ENCODE results near the gene FRMD4A. TPM values are rescaled to one million over a fixed set of nuclear protein-coding genes. Genes with fewer than 3 reads are reported as not detected.

Gene FRMD4A
- total and polyA plus RNA-seq, 11 donors: 12.2 to 58.1 (median 28.1) TPM

DNA sequence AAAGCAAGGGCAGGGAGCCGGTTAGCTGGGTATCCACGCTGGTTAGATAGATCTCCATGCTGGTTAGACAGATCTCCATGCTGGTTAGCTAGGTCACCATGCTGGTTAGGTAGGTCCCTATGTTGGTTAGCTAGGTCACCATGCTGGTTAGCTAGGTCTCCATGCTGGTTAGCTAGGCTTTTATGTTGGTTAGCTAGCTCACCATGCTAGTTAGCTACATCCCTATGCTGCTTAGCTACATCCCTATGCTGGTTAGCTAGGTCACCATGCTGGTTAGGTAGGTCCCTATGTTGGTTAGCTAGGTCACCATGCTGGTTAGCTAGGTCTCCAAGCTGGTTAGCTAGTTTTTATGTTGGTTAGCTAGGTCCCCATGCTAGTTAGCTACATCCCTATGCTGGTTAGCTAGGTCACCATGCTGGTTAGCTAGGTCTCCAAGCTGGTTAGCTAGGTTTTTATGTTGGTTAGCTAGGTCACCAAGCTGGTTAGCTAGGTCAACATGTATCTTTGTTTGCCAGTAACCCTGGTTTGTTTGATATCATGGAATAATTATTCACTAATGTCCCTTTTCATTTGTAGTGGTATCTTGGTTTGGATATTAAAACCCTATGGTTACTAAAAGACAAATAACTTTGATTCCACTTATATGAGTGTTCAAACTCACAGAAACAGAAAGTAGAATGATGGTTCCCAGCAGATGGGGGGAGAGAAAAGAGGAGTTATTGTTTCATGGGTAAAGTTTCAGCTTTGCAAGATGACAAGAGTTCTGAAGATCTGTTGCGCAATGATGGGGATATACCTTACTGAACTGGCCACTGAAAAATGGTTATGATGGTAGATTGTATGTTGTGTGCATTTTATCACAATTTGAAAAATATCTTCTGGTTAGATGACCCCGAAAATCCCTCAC lies 607.7 kb downstream of the FRMD4A start:
- Histone ChIP-seq H3K4me3 (no peak overlapping the region), H3K36me3 (peaks cover 0 to 13% (median 0%) of the 10 kb centered on the region in 9 donors), H3K4me1 (peaks cover 0 to 32% (median 17%) of the 10 kb centered on the region in 12 donors), H3K27ac (no peak overlapping the region), H3K9me3 (no peaks in the 10 kb centered on the region), H3K27me3 (no peaks in the 10 kb centered on the region)
- ATAC-seq (no peak), DNase-seq (no peak)
- 85 to 99% (median 98%) methylated on average over 4 of the region's 4 CpGs for WGBS, 4 donors
- no peak for TF ChIP-seq POLR2A (IDR thresholded peaks at IDR 0.05)
- TF ChIP-seq, protein P1, sequence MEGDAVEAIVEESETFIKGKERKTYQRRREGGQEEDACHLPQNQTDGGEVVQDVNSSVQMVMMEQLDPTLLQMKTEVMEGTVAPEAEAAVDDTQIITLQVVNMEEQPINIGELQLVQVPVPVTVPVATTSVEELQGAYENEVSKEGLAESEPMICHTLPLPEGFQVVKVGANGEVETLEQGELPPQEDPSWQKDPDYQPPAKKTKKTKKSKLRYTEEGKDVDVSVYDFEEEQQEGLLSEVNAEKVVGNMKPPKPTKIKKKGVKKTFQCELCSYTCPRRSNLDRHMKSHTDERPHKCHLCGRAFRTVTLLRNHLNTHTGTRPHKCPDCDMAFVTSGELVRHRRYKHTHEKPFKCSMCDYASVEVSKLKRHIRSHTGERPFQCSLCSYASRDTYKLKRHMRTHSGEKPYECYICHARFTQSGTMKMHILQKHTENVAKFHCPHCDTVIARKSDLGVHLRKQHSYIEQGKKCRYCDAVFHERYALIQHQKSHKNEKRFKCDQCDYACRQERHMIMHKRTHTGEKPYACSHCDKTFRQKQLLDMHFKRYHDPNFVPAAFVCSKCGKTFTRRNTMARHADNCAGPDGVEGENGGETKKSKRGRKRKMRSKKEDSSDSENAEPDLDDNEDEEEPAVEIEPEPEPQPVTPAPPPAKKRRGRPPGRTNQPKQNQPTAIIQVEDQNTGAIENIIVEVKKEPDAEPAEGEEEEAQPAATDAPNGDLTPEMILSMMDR (IDR thresholded peaks at IDR 0.05): no peak
- intact Hi-C loops (cut with DNase I): loop anchor here in 1 of 10 donors (5.0 kb wide), 1 partner anchor 41 kb away; no protein-coding TSS in a partner anchor

DNA sequence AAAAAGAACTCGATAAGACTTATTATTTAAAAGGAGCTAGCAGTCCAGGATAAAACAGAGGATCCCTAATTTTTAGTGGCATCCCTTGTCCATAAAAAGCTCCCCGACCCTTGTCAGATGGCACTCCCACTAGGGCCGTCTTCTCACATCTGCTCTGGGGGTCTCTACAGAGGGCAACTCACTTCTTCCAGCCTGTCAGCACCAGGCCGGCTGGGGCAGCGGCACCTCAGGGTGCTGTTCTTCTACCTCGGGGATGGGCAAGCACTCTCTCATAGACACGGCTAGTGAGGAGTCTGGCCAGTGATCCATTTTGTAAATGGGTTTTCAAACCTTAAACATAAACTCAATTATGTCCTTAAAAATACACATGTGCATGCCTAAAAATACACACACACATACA lies 609.2 kb downstream of the FRMD4A start:
- no peak for DNase-seq
- intact Hi-C loops (cut with DNase I): loop anchor here in 1 of 10 donors (5.0 kb wide), 1 partner anchor 39 kb away; no protein-coding TSS in a partner anchor
- Histone ChIP-seq H3K36me3 (peaks cover 0 to 13% (median 0%) of the 10 kb centered on the region in 9 donors), H3K27ac (no peak overlapping the region), H3K9me3 (no peaks in the 10 kb centered on the region), H3K4me3 (no peak overlapping the region), H3K4me1 (peaks cover 0 to 46% (median 26%) of the 10 kb centered on the region in 12 donors), H3K27me3 (no peaks in the 10 kb centered on the region)
- no peak for TF ChIP-seq POLR2A (IDR thresholded peaks at IDR 0.05)
- TF ChIP-seq, protein P1 (IDR thresholded peaks at IDR 0.05): no peak
- ATAC-seq: no peak
- 96 to 98% (median 98%) methylated on average over 4 to 7 of the region's 7 CpGs for WGBS, 4 donors

DNA sequence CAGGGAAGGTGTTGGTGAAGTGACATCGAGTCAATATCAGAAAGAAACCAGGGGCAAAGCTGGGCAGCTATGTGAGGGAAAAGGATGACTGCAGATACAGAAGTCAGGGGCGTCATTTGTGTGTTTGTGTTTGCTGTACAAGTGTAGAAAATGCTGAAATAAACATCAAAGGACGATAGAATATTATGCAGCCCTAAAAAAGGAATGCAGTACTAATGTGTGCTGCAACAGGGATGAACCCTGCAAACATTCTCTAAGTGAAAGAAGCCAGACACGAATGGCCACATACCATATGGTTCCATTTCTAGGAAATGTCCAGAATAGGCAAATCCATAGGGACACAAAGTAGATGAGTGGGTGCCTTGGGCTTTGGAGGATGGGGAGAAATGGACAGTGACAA lies 610.0 kb downstream of the FRMD4A start:
- no peak overlapping the region for H3K27ac ChIP-seq
- no peak for ATAC-seq
- H3K27me3 ChIP-seq: no peaks in the 10 kb centered on the region
- peaks cover 0 to 13% (median 0%) of the 10 kb centered on the region in 9 donors for H3K36me3 ChIP-seq
- H3K4me1 ChIP-seq: peaks cover 0 to 53% (median 26%) of the 10 kb centered on the region in 12 donors
- DNase-seq: no peak
- H3K9me3 ChIP-seq: no peaks in the 10 kb centered on the region
- H3K4me3 ChIP-seq: no peak overlapping the region
- intact Hi-C loops (cut with DNase I): loop anchor here in 1 of 10 donors (5.0 kb wide), 1 partner anchor 38 kb away; no protein-coding TSS in a partner anchor
- 81 to 87% (median 83%) methylated on average over 4 of the region's 4 CpGs for WGBS, 4 donors
- no peak for TF ChIP-seq POLR2A (IDR thresholded peaks at IDR 0.05)
- TF ChIP-seq, protein P1 (IDR thresholded peaks at IDR 0.05): no peak

DNA sequence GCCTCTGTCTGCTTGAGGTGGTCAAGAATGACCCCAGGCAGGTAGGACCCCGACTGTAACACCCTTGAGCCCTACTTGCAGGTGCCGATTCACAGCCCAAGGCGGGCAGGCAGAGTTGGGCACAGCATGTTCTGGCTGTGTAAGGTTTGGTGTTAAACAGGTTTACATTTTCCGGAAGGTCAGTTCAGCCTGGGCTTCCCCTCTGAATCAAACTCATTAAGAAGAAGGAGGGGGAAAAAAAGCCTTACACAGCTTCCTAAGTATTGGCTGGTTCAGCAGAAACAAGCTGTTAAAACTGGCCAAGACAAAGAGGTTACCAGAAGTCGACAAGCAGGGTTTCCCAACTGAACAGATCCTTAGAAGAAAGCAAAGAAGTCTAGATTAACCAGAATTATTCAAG lies 611.3 kb downstream of the FRMD4A start:
- WGBS, 4 donors: 82 to 87% (median 84%) methylated on average over 5 of the region's 5 CpGs
- Histone ChIP-seq H3K27ac (peak overlapping the region in 6 of 12 donors; percentile 61 to 86 (median 70)), H3K27me3 (no peaks in the 10 kb centered on the region), H3K4me3 (no peak overlapping the region), H3K36me3 (peaks cover 0 to 13% (median 0%) of the 10 kb centered on the region in 9 donors), H3K9me3 (no peaks in the 10 kb centered on the region), H3K4me1 (peaks cover 0 to 47% (median 23%) of the 10 kb centered on the region in 12 donors)
- TF ChIP-seq, protein P1 (IDR thresholded peaks at IDR 0.05): no peak
- TF ChIP-seq POLR2A (IDR thresholded peaks at IDR 0.05): no peak
- DNase-seq (no peak), ATAC-seq (peak in 1 of 4 donors; percentile 10)
- intact Hi-C loops (cut with DNase I): loop anchor here in 4 of 10 donors (5.0 to 10.0 kb wide), 4 partner anchors 42 to 55 kb away; no protein-coding TSS in a partner anchor

All from heart left ventricle (tissue), 16 donors.